Neuronal stem cell (in vitro differentiated cells): Measurements from ENCODE around the gene CBR4.

Experiments
- DNase-seq: peaks from one replicate; pipeline ENCODE4 v3.0.0-alpha.2; 2013; ENCODE audit warnings: low spot score
- H2AFZ ChIP-seq: one replicate; pipeline ENCODE4 v1.6.1; 2013; ENCODE audit warnings: mild to moderate bottlenecking, low read length, inconsistent platforms
- H2AK5ac ChIP-seq: 2 replicates; pipeline ENCODE4 v1.6.1; 2013; ENCODE audit warnings: low read depth, mild to moderate bottlenecking, inconsistent platforms, low read length, moderate library complexity, mixed read lengths
- H2BK120ac ChIP-seq: 2 replicates; pipeline ENCODE4 v1.6.1; 2013; ENCODE audit warnings: low read depth, mild to moderate bottlenecking, inconsistent platforms, low read length, moderate library complexity, mixed read lengths
- H2BK12ac ChIP-seq: one replicate; pipeline ENCODE4 v1.6.1; 2013; ENCODE audit warnings: low read length, inconsistent platforms
- H2BK15ac ChIP-seq: 2 replicates; pipeline ENCODE4 v1.6.1; 2013; ENCODE audit warnings: mild to moderate bottlenecking, low read length, inconsistent platforms, mixed read lengths
- H2BK5ac ChIP-seq: one replicate; pipeline ENCODE4 v1.6.1; 2013; ENCODE audit warnings: inconsistent platforms, mild to moderate bottlenecking, low read length, moderate library complexity
- H3K14ac ChIP-seq: one replicate; pipeline ENCODE4 v1.6.1; 2013; ENCODE audit warnings: low read length, inconsistent platforms
- H3K18ac ChIP-seq: 2 replicates; pipeline ENCODE4 v1.6.1; 2013; ENCODE audit warnings: low read length, inconsistent platforms
- H3K23ac ChIP-seq: 2 replicates; pipeline ENCODE4 v1.6.1; 2013; ENCODE audit warnings: low read depth, mild to moderate bottlenecking, mixed read lengths, low read length, inconsistent platforms; ENCODE audit not compliant: poor library complexity
- H3K27ac ChIP-seq: replicated peaks from 3 replicates; pipeline ENCODE4 v1.5.1; 2013; ENCODE audit warnings: low read length, inconsistent platforms
- H3K27me3 ChIP-seq, 3 experiments: 2 replicates each; pipeline ENCODE4 v1.6.1; 2013; ENCODE audit warnings: low read length in 3 of 3, mild to moderate bottlenecking in 2 of 3, inconsistent platforms in 1 of 3, low read depth in 1 of 3, mixed read lengths in 1 of 3, moderate library complexity in 1 of 3; ENCODE audit not compliant: control insufficient read depth in 3 of 3, insufficient read depth in 3 of 3
- H3K36me3 ChIP-seq, 2 donors: replicated peaks in 1 of 2; 2 replicates each; pipeline ENCODE4 v1.6.1; 2013; ENCODE audit warnings: low read length in 2 of 2; ENCODE audit not compliant: control insufficient read depth in 2 of 2, insufficient read depth in 2 of 2
- H3K4ac ChIP-seq: 2 replicates; pipeline ENCODE4 v1.6.1; 2013; ENCODE audit warnings: inconsistent platforms, mild to moderate bottlenecking, low read length, moderate library complexity
- H3K4me1 ChIP-seq, 2 donors: 1 replicate in 1 of 2; 2 replicates in 1 of 2; pipeline ENCODE4 v1.6.1; 2013; ENCODE audit warnings: low read length in 2 of 2, low read depth in 1 of 2; ENCODE audit not compliant: control insufficient read depth in 2 of 2, insufficient read depth in 1 of 2
- H3K4me2 ChIP-seq: one replicate; pipeline ENCODE4 v1.6.1; 2013; ENCODE audit warnings: mild to moderate bottlenecking, low read length, inconsistent platforms; ENCODE audit not compliant: insufficient read depth, poor library complexity, severe bottlenecking
- H3K4me3 ChIP-seq, 2 donors: 2 replicates each; pipeline ENCODE4 v1.5.1; 2013; ENCODE audit warnings: low read length in 2 of 2, mild to moderate bottlenecking in 2 of 2, inconsistent platforms in 1 of 2, moderate library complexity in 1 of 2
- H3K79me1 ChIP-seq: one replicate; pipeline ENCODE4 v1.6.1; 2013; ENCODE audit warnings: low read depth, mild to moderate bottlenecking, inconsistent platforms, low read length, moderate library complexity
- H3K9ac ChIP-seq: one replicate; pipeline ENCODE4 v1.6.1; 2013; ENCODE audit warnings: mild to moderate bottlenecking, low read depth, low read length, inconsistent platforms; ENCODE audit not compliant: poor library complexity
- H3K9me3 ChIP-seq, 2 donors: replicated peaks in 1 of 2; 2 replicates each; pipeline versions ENCODE3 to v1.6.1; 2013; ENCODE audit warnings: low read length in 2 of 2, mild to moderate bottlenecking in 2 of 2, inconsistent platforms in 1 of 2, low read depth in 1 of 2, mixed read lengths in 1 of 2, moderate library complexity in 1 of 2; ENCODE audit not compliant: control insufficient read depth in 2 of 2, insufficient read depth in 1 of 2
- H4K8ac ChIP-seq: one replicate; pipeline ENCODE4 v1.6.1; 2013; ENCODE audit warnings: low read depth, mild to moderate bottlenecking, inconsistent platforms, low read length, moderate library complexity
- H4K91ac ChIP-seq: one replicate; pipeline ENCODE4 v1.6.1; 2013; ENCODE audit warnings: low read length, low read depth, mild to moderate bottlenecking, inconsistent platforms; ENCODE audit not compliant: poor library complexity
- WGBS, 2 donors: extraction: QIAGEN DNeasy Blood & Tissue Kit; methylation state at CpG; one replicate each; pipeline ENCODE4 v1.1.7; 2013; ENCODE audit warnings: missing lambda C conversion rate in 2 of 2, mixed read lengths in 1 of 2; ENCODE audit not compliant: insufficient read length in 2 of 2, insufficient replicate concordance in 1 of 2; ENCODE audit errors: extremely low coverage in 2 of 2; 5-methylcytosine and 5-hydroxymethylcytosine counted together

CBR4 gene

DNA sequence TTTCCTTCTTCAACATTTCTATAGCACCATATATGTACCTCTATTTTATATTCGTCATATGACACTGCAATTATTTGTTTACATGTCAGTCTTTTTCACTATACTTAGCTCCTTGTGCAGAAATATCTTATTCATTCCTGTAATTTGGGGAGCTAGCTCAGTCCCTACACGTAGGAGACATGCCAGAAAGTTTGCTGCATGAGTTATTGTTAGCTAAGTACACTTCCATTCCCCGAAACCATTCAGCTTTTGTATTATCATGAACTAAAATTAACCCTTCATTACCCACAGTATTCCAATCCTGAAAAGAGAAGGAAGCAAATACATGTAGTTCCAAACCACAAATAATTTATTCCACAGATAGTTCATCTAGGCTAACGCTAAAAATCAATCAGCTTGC lies 10.2 kb downstream of the CBR4 start:
- Histone ChIP-seq H3K4me3 (no peak overlapping the region), H3K4ac (no peak overlapping the region), H2BK12ac (no peak overlapping the region), H3K27me3 (no peaks in the 10 kb centered on the region), H3K79me1 (no peaks in the 10 kb centered on the region), H3K4me2 (no peak overlapping the region), H3K9me3 (peaks cover 0 to 6% of the 10 kb centered on the region in 2 donors), H3K4me1 (no peaks in the 10 kb centered on the region), H2BK120ac (no peak overlapping the region), H4K8ac (no peak overlapping the region), H3K36me3 (peaks cover 4 to 97% of the 10 kb centered on the region in 2 donors), H3K14ac (no peak overlapping the region), H2AK5ac (no peak overlapping the region), H3K23ac (no peak overlapping the region), H2AFZ (no peak overlapping the region), H2BK15ac (no peak overlapping the region), H3K27ac (no peak overlapping the region), H2BK5ac (no peak overlapping the region), H4K91ac (no peak overlapping the region), H3K18ac (no peak overlapping the region), H3K9ac (no peak overlapping the region)
- WGBS, 2 donors: no CpG with 5 or more reads among the region's 4 CpGs
- no peak for DNase-seq

GRCh38 chr4:168998596-168998995 lies 11.5 kb downstream of the CBR4 start:
- Histone ChIP-seq H3K9me3 (peaks cover 0 to 6% of the 10 kb centered on the region in 2 donors), H2BK120ac (no peak overlapping the region), H3K4me3 (no peak overlapping the region), H4K91ac (no peak overlapping the region), H3K18ac (no peak overlapping the region), H3K4ac (no peak overlapping the region), H3K27me3 (no peaks in the 10 kb centered on the region), H2AK5ac (no peak overlapping the region), H3K36me3 (peaks cover 4 to 96% of the 10 kb centered on the region in 2 donors), H3K27ac (no peak overlapping the region), H2BK5ac (no peak overlapping the region), H3K23ac (no peak overlapping the region), H3K14ac (no peak overlapping the region), H2AFZ (no peak overlapping the region), H3K79me1 (no peaks in the 10 kb centered on the region), H3K4me2 (no peak overlapping the region), H3K9ac (no peak overlapping the region), H3K4me1 (no peaks in the 10 kb centered on the region), H2BK15ac (no peak overlapping the region), H2BK12ac (no peak overlapping the region), H4K8ac (no peak overlapping the region)
- WGBS, 2 donors: no CpG with 5 or more reads among the region's 1 CpG
- no peak for DNase-seq

DNA sequence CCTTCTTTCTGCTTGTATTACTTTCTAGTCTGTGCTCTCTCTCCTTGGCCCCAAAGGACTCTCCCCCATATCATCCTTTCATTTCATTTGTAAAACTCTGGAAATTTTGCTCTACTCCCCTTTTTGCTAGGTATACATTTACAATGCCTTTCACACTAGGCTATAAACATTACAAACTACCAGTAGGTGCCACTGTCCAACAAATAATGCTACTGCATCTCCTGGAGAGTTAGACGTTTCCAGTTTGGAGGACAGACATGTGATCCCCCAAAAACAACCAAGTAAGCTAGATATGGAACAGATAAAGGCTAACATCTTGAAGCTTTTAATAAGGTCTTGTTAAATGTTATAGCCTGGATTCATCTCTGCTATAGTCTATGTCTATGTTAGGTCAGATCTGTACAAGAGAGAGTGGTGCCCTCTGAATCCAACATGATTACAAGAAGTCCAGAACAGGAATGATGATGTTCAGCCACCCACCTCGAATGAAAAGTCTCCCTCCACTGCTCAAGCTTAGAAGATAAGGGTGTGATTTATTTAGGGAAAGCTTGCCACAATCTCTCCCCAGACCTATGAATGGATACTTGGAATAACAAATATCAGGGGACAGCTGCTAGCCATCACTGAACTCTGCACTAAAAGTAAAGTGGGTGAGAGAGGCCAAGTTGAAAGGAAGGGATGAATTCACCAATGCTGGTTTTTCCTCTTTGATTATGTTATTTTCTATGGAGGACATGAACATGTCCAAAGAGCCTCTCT lies 14.3 kb downstream of the CBR4 start:
- no peak overlapping the region for H4K8ac ChIP-seq
- no peak overlapping the region for H3K14ac ChIP-seq
- H3K9ac ChIP-seq: no peak overlapping the region
- peaks cover 0 to 92% of the 10 kb centered on the region in 2 donors for H3K36me3 ChIP-seq
- H2BK15ac ChIP-seq: no peak overlapping the region
- H3K4me3 ChIP-seq: no peak overlapping the region
- no peaks in the 10 kb centered on the region for H3K9me3 ChIP-seq
- H2BK120ac ChIP-seq: no peak overlapping the region
- no peak overlapping the region for H3K4me2 ChIP-seq
- DNase-seq: no peak
- no peak overlapping the region for H3K23ac ChIP-seq
- H2AFZ ChIP-seq: no peak overlapping the region
- H3K27ac ChIP-seq: no peak overlapping the region
- H3K4me1 ChIP-seq: no peaks in the 10 kb centered on the region
- H3K27me3 ChIP-seq: no peaks in the 10 kb centered on the region
- no peak overlapping the region for H4K91ac ChIP-seq
- no peak overlapping the region for H2BK5ac ChIP-seq
- no peaks in the 10 kb centered on the region for H3K79me1 ChIP-seq
- H2AK5ac ChIP-seq: no peak overlapping the region
- H3K18ac ChIP-seq: no peak overlapping the region
- no peak overlapping the region for H2BK12ac ChIP-seq
- WGBS, 2 donors: no CpG with 5 or more reads among the region's 2 CpGs
- no peak overlapping the region for H3K4ac ChIP-seq

DNA sequence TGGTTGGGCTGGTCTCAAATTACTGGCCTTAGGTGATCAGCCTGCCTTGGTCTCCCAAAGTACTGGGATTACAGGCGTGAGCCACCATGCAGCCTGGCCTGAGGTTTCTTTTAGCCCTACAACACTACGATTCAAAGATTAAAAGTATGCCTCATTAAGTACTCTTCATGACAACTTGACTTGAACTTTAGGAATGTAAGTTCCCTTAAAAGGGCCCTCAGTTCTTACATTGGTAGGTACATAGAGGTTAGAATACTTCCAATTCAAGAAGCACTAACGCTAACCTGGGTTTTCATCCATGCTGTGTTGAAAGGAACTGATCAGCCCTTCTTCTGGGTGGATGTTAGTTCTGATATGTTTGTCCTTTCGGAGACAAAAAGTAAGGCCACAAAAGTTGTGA lies 15.1 kb downstream of the CBR4 start:
- Histone ChIP-seq H3K4me2 (no peak overlapping the region), H3K9me3 (no peaks in the 10 kb centered on the region), H2BK120ac (no peak overlapping the region), H3K79me1 (no peaks in the 10 kb centered on the region), H3K4ac (no peak overlapping the region), H3K23ac (no peak overlapping the region), H3K4me3 (no peak overlapping the region), H2BK12ac (no peak overlapping the region), H3K14ac (no peak overlapping the region), H2BK15ac (no peak overlapping the region), H2AFZ (no peak overlapping the region), H3K27me3 (no peaks in the 10 kb centered on the region), H3K18ac (no peak overlapping the region), H4K8ac (no peak overlapping the region), H3K4me1 (no peaks in the 10 kb centered on the region), H2BK5ac (no peak overlapping the region), H2AK5ac (no peak overlapping the region), H3K27ac (no peak overlapping the region), H3K9ac (no peak overlapping the region), H4K91ac (no peak overlapping the region), H3K36me3 (peaks cover 0 to 91% of the 10 kb centered on the region in 2 donors)
- no peak for DNase-seq
- WGBS, 2 donors: no CpG with 5 or more reads among the region's 4 CpGs
